GM19328 (cell line): ENCODE results near the gene ZNF93.
"Not testable (repeated sequence)": the region's sequence is repeated elsewhere in the genome, so short reads cannot be mapped to it uniquely, and the experiment has no call there.

Source experiments
- ATAC-seq: cut with Tn5 transposase; IDR thresholded peaks from one replicate; pipeline ENCODE4 v1.9.1; 2021; ENCODE audit warnings: mild to moderate bottlenecking, moderate library complexity; ENCODE audit not compliant: unreplicated experiment

ZNF93 gene

GRCh38 chr19:19933432-19934314, 32.9 kb downstream of the ZNF93 start:
- not testable (repeated sequence) for ATAC-seq

GRCh38 chr19:19937403-19937802, 36.7 kb downstream of the ZNF93 start:
- no peak for ATAC-seq

DNA sequence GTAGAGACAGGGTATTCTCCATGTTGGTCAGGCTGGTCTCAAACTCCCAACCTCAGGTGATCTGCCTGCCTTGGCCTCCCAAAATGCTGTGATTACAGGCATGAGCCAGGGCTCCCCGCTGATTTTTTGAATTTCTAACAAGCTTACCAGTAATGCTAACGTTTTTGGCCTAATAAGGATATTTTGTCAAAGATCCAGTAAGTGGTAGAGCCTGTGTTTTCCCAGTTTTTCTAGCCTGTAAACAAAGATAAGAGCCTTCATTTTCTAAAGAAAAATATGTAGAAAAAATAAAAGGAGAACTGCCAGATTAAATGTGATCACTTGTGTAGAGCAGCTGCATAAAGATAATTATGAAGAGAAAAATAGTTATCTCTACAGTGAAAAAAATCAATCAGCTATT, 37.7 kb downstream of the ZNF93 start:
- no peak for ATAC-seq

GRCh38 chr19:19943848-19944582, 43.3 kb downstream of the ZNF93 start:
- no peak for ATAC-seq

GRCh38 chr19:19944583-19944880, 43.8 kb downstream of the ZNF93 start:
- no peak for ATAC-seq

GRCh38 chr19:19946226-19946625, 45.5 kb downstream of the ZNF93 start:
- no peak for ATAC-seq

DNA sequence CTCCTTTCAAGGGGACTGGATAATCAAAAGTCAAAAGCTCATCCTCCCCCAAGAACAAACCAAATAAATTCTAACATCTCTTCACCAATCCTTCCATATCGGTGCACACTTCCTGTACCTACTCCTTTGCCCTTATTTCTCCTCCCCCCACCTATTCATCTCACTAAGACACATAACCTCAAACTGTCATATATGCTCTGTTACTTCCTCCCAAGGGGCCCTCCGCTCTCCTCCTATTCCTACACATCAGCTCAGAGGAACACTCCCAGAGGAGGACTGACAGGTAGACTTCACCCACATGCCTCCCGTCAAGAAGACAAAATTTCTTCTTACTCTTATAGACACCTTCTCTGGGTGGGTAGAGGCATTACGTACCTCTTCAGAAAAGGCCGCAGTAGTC, 48.1 kb downstream of the ZNF93 start:
- ATAC-seq: no peak

- ATAC-seq: no peak
Observed at GRCh38 chr19:19955208-19955607, 54.5 kb downstream of the ZNF93 start.

DNA sequence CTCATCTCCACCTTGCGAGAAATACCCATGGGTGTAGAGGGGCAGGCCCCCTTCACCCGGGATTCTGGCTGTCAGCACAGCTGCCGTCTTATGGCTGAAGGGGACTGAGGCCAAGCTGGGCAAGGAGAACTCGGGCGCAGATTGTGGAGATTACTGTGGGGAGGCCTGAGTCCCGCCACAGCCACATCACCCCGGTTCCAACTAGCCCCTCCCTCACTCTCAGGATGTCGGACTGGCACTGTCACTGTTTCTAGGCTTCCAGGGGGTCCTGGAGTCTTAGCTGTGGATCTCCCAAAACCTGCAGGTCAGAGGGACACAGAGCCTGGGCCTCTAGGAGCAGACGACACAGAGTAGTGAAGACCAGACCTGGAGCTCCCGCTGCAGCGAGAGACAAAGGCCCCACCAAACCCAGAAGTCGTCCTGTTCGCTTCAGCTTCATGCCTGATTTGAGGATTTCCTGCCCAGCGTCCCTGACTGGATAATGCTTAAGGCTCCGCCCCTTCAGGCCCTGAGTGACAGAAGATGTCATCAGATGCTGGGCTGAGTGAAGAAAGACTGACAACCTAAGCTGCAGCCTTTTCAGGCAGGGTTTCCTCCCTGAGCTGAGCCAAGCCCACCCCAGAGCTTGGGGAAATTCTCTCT, 55.8 kb downstream of the ZNF93 start:
- ATAC-seq: no peak

GRCh38 chr19:19957766-19958165, 57.0 kb downstream of the ZNF93 start:
- ATAC-seq: not testable (repeated sequence)

DNA sequence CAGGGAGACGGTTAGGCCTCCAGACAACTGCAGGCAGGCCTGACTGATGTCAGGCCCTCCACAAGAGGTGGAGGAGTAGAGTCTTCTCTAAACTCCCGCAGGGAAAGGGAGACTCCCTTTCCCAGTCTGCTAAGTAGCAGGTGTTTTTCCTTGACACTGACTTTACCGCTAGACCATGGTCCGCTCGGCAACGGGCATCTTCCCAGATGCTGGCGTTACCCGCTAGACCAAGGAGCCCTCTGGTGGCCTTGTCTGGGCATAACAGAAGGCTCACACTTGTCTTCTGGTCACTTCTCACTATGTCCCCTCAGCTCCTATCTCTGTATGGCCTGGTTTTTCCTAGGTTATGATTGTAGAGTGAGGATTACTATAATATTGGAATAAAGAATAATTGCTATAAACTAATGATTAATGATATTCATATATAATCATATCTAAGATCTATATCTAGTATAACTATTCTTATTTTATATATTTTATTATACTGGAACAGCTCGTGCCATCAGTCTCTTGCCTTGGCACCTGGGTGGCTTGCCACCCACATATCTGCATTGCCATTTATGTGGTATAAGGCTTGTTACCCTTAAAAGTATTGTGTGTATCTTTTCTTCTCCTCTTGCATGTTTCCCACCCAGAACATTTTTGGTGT, 58.5 kb downstream of the ZNF93 start:
- ATAC-seq: not testable (repeated sequence)

- no peak for ATAC-seq
Observed at GRCh38 chr19:19964416-19964815, 63.7 kb downstream of the ZNF93 start.

DNA sequence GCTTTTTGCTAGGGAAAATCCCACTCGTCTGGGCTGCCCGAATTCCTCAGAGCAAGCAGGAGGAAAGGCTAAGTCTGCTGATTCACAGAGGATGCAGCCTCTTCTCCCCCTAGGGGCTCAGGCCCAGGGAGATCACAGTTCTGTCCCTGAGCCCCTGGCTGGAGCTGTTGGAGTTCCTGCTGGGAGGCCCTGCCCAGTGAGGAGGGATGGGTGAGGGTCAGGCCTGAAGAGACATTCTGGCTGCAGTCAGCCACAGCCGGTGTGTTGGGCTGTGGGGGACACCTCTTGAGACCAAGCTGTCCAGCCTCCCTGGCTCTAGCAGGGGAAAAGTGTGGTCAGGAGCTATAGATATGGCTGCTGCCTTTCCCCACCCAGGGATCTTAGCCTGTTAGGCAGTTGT, 65.4 kb downstream of the ZNF93 start:
- not testable (repeated sequence) for ATAC-seq

- no peak for ATAC-seq
Observed at GRCh38 chr19:19966862-19967261, 66.1 kb downstream of the ZNF93 start.
